Prostate gland (tissue), 2 donors: ENCODE data around the gene FBXO42. TPM values are rescaled to one million over a fixed set of nuclear protein-coding genes. Genes with fewer than 3 reads are reported as not detected.

ENCODE experiments used
- DNase-seq: peaks from one replicate; pipeline ENCODE4 v3.0.0-alpha.2; 2019; ENCODE audit warnings: low spot score
- H3K27ac ChIP-seq, 2 donors: fragments of 200-600 bp; sonication (generic); 2 replicates each; pipeline ENCODE4 v1.5.1; 2017 to 2019
- H3K27me3 ChIP-seq: fragments of 200-600 bp; sonication (generic); replicated peaks from 2 replicates; pipeline ENCODE4 v1.5.1; 2019; ENCODE audit not compliant: insufficient read depth
- H3K36me3 ChIP-seq, 2 donors: fragments of 200-600 bp; sonication (generic); 1 replicate in 1 of 2; 2 replicates in 1 of 2; pipeline versions ENCODE4 v1.5.1 to v1.8.1; 2017 to 2019
- H3K4me1 ChIP-seq: fragments of 200-600 bp; sonication (generic); replicated peaks from 2 replicates; pipeline ENCODE4 v1.5.1; 2019
- H3K4me3 ChIP-seq, 2 donors: fragments of 200-600 bp; sonication (generic); 2 replicates each; pipeline ENCODE4 v1.5.1; 2017 to 2019
- H3K9me3 ChIP-seq: fragments of 200-600 bp; sonication (generic); 2 replicates; pipeline ENCODE4 v1.5.1; 2017
- POLR2A ChIP-seq: fragments of 450-650 bp; IDR thresholded peaks from one replicate; pipeline ENCODE4 v1.6.1; 2016; ENCODE audit warnings: antibody characterized with exemption, mild to moderate bottlenecking
- POLR2AphosphoS5 ChIP-seq: sonication (generic); formaldehyde crosslinking; IDR thresholded peaks from one replicate; pipeline ENCODE4 v1.6.1; 2017; ENCODE audit warnings: antibody characterized with exemption
- WGBS: methylation state at CpG from one replicate; pipeline ENCODE4 v1.1.5; 2018; 5-methylcytosine and 5-hydroxymethylcytosine counted together
- intact Hi-C: fragments of 100-400 bp; cut with DNase I; formaldehyde crosslinking; loops from one replicate; pipeline ENCODE4 v1.14.2; 2022
- total RNA-seq, 2 donors: library from RNA; depleted of rRNA; stranded (reverse); fragments of >200 nt; gene quantifications; one replicate each; pipeline ENCODE4 v1.1.0, GENCODE V29; 2016
- TF ChIP-seq, protein P1 (sequence below), 4 experiments: fragments of 200-600 bp in 2 of 4; fragments of 450-650 bp in 2 of 4; sonication (generic) in 2 of 4; IDR thresholded peaks; 1 replicate in 3 of 4; 2 replicates in 1 of 4; pipeline ENCODE4 v1.5.1; 2016 to 2019; ENCODE audit warnings: antibody characterized with exemption in 4 of 4, mild to moderate bottlenecking in 2 of 4, moderate library complexity in 2 of 4

FBXO42 gene
- total RNA-seq, 2 donors from 2014 or later, result 26.6 to 52.6 TPM

DNA sequence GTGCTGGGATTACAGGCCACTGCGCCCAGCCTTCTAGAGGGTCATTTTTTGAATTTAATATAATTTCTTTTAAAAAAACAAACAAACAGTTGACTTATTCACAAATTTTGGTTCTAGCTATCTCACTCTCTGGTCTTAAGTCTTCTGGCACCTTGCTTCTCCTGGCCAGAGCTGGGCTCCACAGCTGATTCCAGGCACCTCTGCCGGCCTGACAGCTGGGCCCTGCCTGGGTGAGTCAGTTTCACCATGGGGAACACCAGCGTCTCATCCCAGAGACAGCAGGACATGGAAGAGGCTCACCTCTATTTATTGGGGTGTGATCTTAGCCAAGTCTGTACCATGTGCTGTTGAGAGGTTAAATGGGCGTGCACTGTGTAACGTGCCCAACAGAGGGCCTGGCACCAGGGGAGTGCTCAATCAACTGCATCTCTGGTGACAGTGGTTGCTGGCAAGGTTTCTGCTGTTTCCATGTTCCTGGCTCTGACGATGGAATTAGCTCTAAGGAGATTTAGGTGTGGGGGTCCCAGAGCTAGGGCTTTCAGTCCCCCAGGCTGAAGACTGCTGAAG lies 116.3 kb downstream of the FBXO42 start:
- Histone ChIP-seq H3K9me3 (no peaks in the 10 kb centered on the region), H3K4me3 (peak overlapping the region; percentile 43 to 49), H3K27ac (peak overlapping the region; percentile 83), H3K36me3 (no peaks in the 10 kb centered on the region), H3K4me1 (peaks cover 13% of the 10 kb centered on the region), H3K27me3 (no peaks in the 10 kb centered on the region)
- WGBS, result 27% methylated on average over 6 of the region's 6 CpGs
- TF ChIP-seq POLR2A (peak; percentile 32), POLR2AphosphoS5 (peak; percentile 38)
- TF ChIP-seq, protein P1, sequence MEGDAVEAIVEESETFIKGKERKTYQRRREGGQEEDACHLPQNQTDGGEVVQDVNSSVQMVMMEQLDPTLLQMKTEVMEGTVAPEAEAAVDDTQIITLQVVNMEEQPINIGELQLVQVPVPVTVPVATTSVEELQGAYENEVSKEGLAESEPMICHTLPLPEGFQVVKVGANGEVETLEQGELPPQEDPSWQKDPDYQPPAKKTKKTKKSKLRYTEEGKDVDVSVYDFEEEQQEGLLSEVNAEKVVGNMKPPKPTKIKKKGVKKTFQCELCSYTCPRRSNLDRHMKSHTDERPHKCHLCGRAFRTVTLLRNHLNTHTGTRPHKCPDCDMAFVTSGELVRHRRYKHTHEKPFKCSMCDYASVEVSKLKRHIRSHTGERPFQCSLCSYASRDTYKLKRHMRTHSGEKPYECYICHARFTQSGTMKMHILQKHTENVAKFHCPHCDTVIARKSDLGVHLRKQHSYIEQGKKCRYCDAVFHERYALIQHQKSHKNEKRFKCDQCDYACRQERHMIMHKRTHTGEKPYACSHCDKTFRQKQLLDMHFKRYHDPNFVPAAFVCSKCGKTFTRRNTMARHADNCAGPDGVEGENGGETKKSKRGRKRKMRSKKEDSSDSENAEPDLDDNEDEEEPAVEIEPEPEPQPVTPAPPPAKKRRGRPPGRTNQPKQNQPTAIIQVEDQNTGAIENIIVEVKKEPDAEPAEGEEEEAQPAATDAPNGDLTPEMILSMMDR (IDR thresholded peaks at IDR 0.05), result peak in 2 of 4 experiments; percentile 43 to 50
- intact Hi-C loops, result no loop called here
- peak; percentile 58 for DNase-seq

- WGBS, result 90% methylated on average over 2 of the region's 2 CpGs
- DNase-seq, result no peak
- Histone ChIP-seq H3K27me3 (no peaks in the 10 kb centered on the region), H3K4me3 (no peak overlapping the region), H3K36me3 (no peaks in the 10 kb centered on the region), H3K27ac (no peak overlapping the region), H3K9me3 (no peaks in the 10 kb centered on the region), H3K4me1 (peaks cover 13% of the 10 kb centered on the region)
- intact Hi-C loops, result no loop called here
- TF ChIP-seq POLR2A, result no peak
- TF ChIP-seq, protein P1 (IDR thresholded peaks at IDR 0.05), result no peak
- no peak for TF ChIP-seq POLR2AphosphoS5
Observed at GRCh38 chr1:16235347-16235746, 116.9 kb downstream of the FBXO42 start.

- Histone ChIP-seq H3K9me3 (no peaks in the 10 kb centered on the region), H3K4me1 (peaks cover 13% of the 10 kb centered on the region), H3K27me3 (no peaks in the 10 kb centered on the region), H3K36me3 (no peaks in the 10 kb centered on the region), H3K4me3 (no peak overlapping the region), H3K27ac (no peak overlapping the region)
- TF ChIP-seq POLR2A (no peak), POLR2AphosphoS5 (no peak)
- TF ChIP-seq, protein P1 (IDR thresholded peaks at IDR 0.05), result no peak
- no peak for DNase-seq
- 96% methylated on average over 8 of the region's 8 CpGs for WGBS
- intact Hi-C loops, result no loop called here
Observed at GRCh38 chr1:16233431-16233830, 118.8 kb downstream of the FBXO42 start.

GRCh38 chr1:16232316-16232710 lies 120.0 kb downstream of the FBXO42 start:
- Histone ChIP-seq H3K27me3 (no peaks in the 10 kb centered on the region), H3K4me1 (peaks cover 8% of the 10 kb centered on the region), H3K36me3 (no peaks in the 10 kb centered on the region), H3K4me3 (no peak overlapping the region), H3K27ac (no peak overlapping the region), H3K9me3 (no peaks in the 10 kb centered on the region)
- 97% methylated on average over 5 of the region's 5 CpGs for WGBS
- intact Hi-C loops, result no loop called here
- TF ChIP-seq POLR2AphosphoS5, result no peak
- no peak for TF ChIP-seq POLR2A
- DNase-seq, result no peak

DNA sequence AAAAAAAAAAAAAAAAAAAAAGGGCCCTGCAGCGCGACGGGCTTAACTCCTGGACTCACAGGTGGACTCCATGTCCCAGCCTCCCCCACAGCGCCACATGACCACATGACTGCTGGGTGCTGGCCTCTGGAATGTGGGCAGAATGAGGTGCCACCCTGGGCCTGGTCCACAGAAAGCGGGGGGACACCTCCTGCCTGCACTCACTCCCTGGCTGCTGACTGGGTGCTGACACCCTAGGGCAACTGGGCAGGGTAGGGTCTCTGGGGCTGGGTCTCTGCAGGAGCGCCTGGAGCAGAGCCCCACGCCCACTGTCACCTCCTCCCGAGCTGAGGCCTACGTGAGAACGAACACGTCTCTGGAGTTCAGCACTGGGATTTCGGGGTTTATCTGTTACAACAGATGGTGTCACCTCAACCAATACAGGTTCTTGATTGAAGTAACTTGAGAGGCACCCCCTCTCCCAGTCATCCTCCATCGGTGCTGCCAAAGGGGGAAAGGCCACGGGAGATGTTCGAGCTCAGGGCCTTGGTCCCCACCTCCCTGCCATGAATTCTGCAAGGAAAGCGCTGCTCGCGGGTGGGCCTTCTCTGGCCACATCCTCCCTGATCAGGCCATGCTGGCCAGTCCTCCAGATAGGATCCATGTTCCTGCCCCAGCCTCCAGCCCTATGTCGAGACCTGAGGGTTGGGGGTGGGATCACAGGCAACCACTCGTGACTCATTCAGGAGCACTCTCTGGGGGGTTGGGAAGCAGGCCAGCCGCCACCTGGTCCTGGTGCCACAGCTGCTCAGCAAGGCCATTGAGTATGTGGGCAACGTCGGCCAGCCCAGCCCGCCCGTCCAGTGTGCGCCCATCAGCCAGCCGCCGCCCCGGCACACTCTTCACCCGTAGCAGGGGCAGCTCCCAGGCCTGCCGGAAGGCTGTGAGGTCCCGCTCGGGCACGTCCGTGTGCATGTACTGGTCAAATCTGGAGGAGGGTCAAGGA lies 120.7 kb downstream of the FBXO42 start:
- no peak for DNase-seq

More for the DNA sequence above, 120.7 kb downstream of the FBXO42 start:
- intact Hi-C loops, result no loop called here
- 88% methylated on average over 35 of the region's 35 CpGs for whole genome bisulfite sequencing
- no peaks in the 10 kb centered on the region for H3K27me3 ChIP-seq
- H3K27ac ChIP-seq, result no peak overlapping the region
- no peak overlapping the region for H3K4me3 ChIP-seq
- peaks cover 6% of the 10 kb centered on the region for H3K4me1 ChIP-seq
- no peaks in the 10 kb centered on the region for H3K9me3 ChIP-seq
- TF ChIP-seq POLR2AphosphoS5 (no peak), POLR2A (no peak)
- TF ChIP-seq, protein P1 (IDR thresholded peaks at IDR 0.05), result no peak
- no peaks in the 10 kb centered on the region for H3K36me3 ChIP-seq
